GM12873 (cell line): ENCODE data around the gene TRAPPC12.

Experiments used
- CTCF ChIP-seq: IDR thresholded peaks from 2 replicates; pipeline ENCODE4 v1.5.1; 2012; ENCODE audit warnings: low read depth, mild to moderate bottlenecking, moderate library complexity, low read length, control low read depth; ENCODE audit not compliant: insufficient read depth; ENCODE audit errors: missing control alignments

TRAPPC12 gene

GRCh38 chr2:3483227-3483985 is 103.9 kb downstream of the TRAPPC12 start:
- no peak for TF ChIP-seq CTCF

GRCh38 chr2:3483986-3484960 is 104.8 kb downstream of the TRAPPC12 start:
- no peak for TF ChIP-seq CTCF

GRCh38 chr2:3485166-3485565 is 105.7 kb downstream of the TRAPPC12 start:
- no peak for TF ChIP-seq CTCF

- no peak for TF ChIP-seq CTCF
Observed at GRCh38 chr2:3486047-3487027, 106.8 kb downstream of the TRAPPC12 start.

GRCh38 chr2:3487028-3487425 is 107.5 kb downstream of the TRAPPC12 start:
- TF ChIP-seq CTCF: no peak

- no peak for TF ChIP-seq CTCF
Observed at GRCh38 chr2:3487432-3487831, 107.9 kb downstream of the TRAPPC12 start.
